ENCODE results near the gene IGFBP5.

DNA sequence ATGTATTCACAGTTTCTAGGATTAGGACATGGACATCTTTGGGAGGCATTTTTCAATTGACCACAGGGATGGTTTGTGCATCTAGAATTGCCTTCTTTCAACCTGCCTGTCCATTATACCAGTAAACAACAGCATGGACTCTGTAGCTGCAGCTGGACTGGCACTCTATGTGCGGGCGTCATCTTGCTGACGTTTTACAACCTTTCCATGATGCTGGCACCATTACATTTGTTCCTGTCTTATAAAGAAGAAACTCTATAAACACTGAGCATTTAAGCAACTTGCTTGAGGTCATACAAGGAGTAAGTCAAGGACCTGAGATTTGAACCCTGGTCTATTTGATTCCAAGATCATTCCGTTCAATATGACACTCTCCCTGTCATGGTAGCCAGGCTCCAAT is 25.4 kb upstream of the IGFBP5 start:
- TF ChIP-seq CTCF (IDR thresholded peaks at IDR 0.05) (no peak), EZH2 (IDR thresholded peaks at IDR 0.05) (no peak), EZH2phosphoT487 (IDR thresholded peaks at IDR 0.05) (no peak)
